Esophagus muscularis mucosa (tissue), 4 donors: Measurements from ENCODE around the gene DOCK1. TPM values are rescaled to one million over a fixed set of nuclear protein-coding genes. Genes with fewer than 3 reads are reported as not detected.

Experiments
- DNase-seq: peaks from one replicate; pipeline ENCODE4 v3.0.0-alpha.2; 2017; ENCODE audit errors: extremely low spot score
- H3K27ac ChIP-seq, 4 donors: fragments of 200-600 bp; sonication (generic); replicated peaks in 1 of 4; 1 replicate in 3 of 4; 2 replicates in 1 of 4; pipeline ENCODE4 v1.5.1; 2016 to 2019; ENCODE audit warnings: mild to moderate bottlenecking in 1 of 4
- H3K27me3 ChIP-seq, 4 donors: fragments of 200-600 bp; sonication (generic); one replicate each; pipeline versions ENCODE4 v1.5.1 to v1.6.0; 2016 to 2019
- H3K36me3 ChIP-seq, 4 donors: fragments of 200-600 bp; sonication (generic); one replicate each; pipeline ENCODE4 v1.5.1; 2016 to 2019
- H3K4me1 ChIP-seq, 4 donors: fragments of 200-600 bp; sonication (generic); one replicate each; pipeline ENCODE4 v1.5.1; 2016 to 2019
- H3K4me3 ChIP-seq, 4 donors: fragments of 200-600 bp; sonication (generic); 1 replicate in 2 of 4; 2 replicates in 2 of 4; pipeline ENCODE4 v1.5.1; 2016 to 2019; ENCODE audit warnings: mild to moderate bottlenecking in 4 of 4, moderate library complexity in 1 of 4
- H3K9me3 ChIP-seq, 4 donors: fragments of 200-600 bp; sonication (generic); 1 replicate in 3 of 4; 2 replicates in 1 of 4; pipeline ENCODE4 v1.5.1; 2016 to 2019
- EP300 ChIP-seq: sonication (generic); formaldehyde crosslinking; IDR thresholded peaks from one replicate; pipeline ENCODE4 v1.6.1; 2017; ENCODE audit warnings: antibody characterized with exemption
- POLR2A ChIP-seq: fragments of 450-650 bp; IDR thresholded peaks from one replicate; pipeline ENCODE4 v1.6.1; 2017; ENCODE audit warnings: antibody characterized with exemption, moderate library complexity, mild to moderate bottlenecking, low read depth
- POLR2AphosphoS5 ChIP-seq, 2 donors: sonication (generic); formaldehyde crosslinking; IDR thresholded peaks; one replicate each; pipeline ENCODE4 v1.6.1; 2017; ENCODE audit warnings: antibody characterized with exemption in 2 of 2
- WGBS: methylation state at CpG from one replicate; pipeline ENCODE4 v1.1.5; 2018; 5-methylcytosine and 5-hydroxymethylcytosine counted together
- intact Hi-C: fragments of 100-400 bp; cut with DNase I; formaldehyde crosslinking; loops from one replicate; pipeline ENCODE4 v1.15.1; 2023
- total RNA-seq, 4 donors: library from RNA; depleted of rRNA; stranded (reverse); fragments of >200 nt; gene quantifications; one replicate each; pipeline versions ENCODE4 v1.1.0 to v1.2.1, GENCODE V29; 2016
- TF ChIP-seq, protein P1 (sequence below), 3 experiments: fragments of 200-600 bp in 2 of 3; fragments of 450-650 bp in 1 of 3; sonication (generic) in 2 of 3; IDR thresholded peaks; one replicate each; pipeline ENCODE4 v1.5.1; 2017 to 2019; ENCODE audit warnings: antibody characterized with exemption in 3 of 3, mild to moderate bottlenecking in 2 of 3, moderate library complexity in 1 of 3

The DOCK1 gene
- total RNA-seq, 4 donors from 2014 or later: 41.4 to 60.3 (median 55.3) TPM

DNA sequence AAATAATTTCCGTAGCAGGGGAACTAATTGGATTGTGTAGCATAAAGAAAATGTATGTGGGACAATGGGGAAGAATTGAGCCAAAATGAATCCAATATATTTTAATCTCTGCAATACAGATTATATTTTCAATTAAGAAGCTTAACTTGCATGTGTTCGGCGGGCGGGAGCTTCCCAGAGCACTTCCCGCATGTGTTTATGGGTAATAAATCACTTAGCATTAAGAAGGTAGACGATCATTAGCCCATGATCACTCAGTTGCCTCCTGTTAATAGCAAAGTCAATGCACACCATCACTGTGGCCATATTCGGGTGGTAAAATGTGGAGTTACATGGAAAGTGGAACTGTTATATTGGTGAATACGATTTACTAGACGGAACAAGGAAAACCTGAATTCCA, 414.0 kb downstream of the DOCK1 start:
- Histone ChIP-seq H3K9me3 (no peaks in the 10 kb centered on the region), H3K4me3 (no peak overlapping the region), H3K27me3 (no peaks in the 10 kb centered on the region), H3K36me3 (no peaks in the 10 kb centered on the region), H3K27ac (no peak overlapping the region), H3K4me1 (peaks cover 0 to 8% (median 4%) of the 10 kb centered on the region in 4 donors)
- intact Hi-C loops: no loop called here
- DNase-seq: no peak
- TF ChIP-seq EP300: no peak
- TF ChIP-seq, protein P1, sequence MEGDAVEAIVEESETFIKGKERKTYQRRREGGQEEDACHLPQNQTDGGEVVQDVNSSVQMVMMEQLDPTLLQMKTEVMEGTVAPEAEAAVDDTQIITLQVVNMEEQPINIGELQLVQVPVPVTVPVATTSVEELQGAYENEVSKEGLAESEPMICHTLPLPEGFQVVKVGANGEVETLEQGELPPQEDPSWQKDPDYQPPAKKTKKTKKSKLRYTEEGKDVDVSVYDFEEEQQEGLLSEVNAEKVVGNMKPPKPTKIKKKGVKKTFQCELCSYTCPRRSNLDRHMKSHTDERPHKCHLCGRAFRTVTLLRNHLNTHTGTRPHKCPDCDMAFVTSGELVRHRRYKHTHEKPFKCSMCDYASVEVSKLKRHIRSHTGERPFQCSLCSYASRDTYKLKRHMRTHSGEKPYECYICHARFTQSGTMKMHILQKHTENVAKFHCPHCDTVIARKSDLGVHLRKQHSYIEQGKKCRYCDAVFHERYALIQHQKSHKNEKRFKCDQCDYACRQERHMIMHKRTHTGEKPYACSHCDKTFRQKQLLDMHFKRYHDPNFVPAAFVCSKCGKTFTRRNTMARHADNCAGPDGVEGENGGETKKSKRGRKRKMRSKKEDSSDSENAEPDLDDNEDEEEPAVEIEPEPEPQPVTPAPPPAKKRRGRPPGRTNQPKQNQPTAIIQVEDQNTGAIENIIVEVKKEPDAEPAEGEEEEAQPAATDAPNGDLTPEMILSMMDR (IDR thresholded peaks at IDR 0.05): no peak
- no peak for TF ChIP-seq POLR2AphosphoS5 (IDR thresholded peaks at IDR 0.05)
- no peak for TF ChIP-seq POLR2A
- WGBS: 95% methylated on average over 9 of the region's 9 CpGs

DNA sequence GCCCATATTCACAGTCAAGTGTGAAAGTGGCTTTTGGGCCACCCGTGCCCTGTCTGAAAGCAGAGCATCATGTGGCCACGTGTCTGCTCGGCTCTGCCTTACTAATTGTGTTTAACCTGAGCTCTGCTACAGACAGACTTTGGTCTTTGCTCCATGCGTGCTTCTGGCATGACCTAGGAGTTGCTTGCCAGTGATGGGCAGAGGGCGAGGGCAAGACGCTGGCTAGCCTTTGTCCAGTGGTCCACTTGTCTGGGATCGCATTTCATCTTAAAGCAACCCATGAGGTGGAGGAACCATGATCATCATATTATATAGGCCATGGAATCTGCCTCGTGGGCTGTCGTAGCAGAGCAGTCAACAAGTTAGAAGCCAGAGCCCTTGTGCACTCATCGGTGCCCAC, 414.5 kb downstream of the DOCK1 start:
- Histone ChIP-seq H3K36me3 (no peaks in the 10 kb centered on the region), H3K9me3 (no peaks in the 10 kb centered on the region), H3K27ac (no peak overlapping the region), H3K4me1 (peaks cover 0 to 4% (median under 1%) of the 10 kb centered on the region in 4 donors), H3K4me3 (no peak overlapping the region), H3K27me3 (no peaks in the 10 kb centered on the region)
- TF ChIP-seq, protein P1 (IDR thresholded peaks at IDR 0.05): no peak
- TF ChIP-seq POLR2A: no peak
- no peak for TF ChIP-seq EP300
- no peak for TF ChIP-seq POLR2AphosphoS5 (IDR thresholded peaks at IDR 0.05)
- 96% methylated on average over 10 of the region's 10 CpGs for WGBS
- no peak for DNase-seq
- intact Hi-C loops: no loop called here

DNA sequence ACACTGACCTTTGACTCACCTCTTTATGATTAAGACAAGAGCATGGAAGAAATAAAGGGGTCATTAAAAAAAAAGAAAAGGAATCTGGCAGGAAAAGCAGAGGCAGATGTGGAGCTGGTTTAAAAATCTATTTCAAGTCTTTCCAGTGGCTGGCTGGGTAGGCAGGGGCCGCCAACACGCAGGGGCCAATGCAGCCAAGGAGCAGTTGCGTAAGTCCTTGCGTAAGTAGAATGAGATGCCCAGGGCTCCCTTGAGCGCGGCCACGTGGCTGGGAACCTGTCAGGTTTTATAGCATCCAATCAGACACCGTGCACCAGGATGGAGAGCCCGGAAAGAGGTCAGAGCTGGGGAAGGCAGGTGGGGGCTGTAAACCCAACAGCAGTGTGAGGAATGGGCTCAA, 414.9 kb downstream of the DOCK1 start:
- H3K36me3 ChIP-seq: no peaks in the 10 kb centered on the region
- no peak overlapping the region for H3K4me3 ChIP-seq
- no peaks in the 10 kb centered on the region for H3K27me3 ChIP-seq
- no peak overlapping the region for H3K27ac ChIP-seq
- no peaks in the 10 kb centered on the region for H3K4me1 ChIP-seq
- no peak for DNase-seq
- intact Hi-C loops: no loop called here
- TF ChIP-seq, protein P1 (IDR thresholded peaks at IDR 0.05): no peak
- no peak for TF ChIP-seq POLR2AphosphoS5 (IDR thresholded peaks at IDR 0.05)
- TF ChIP-seq EP300: no peak
- TF ChIP-seq POLR2A: no peak
- H3K9me3 ChIP-seq: no peaks in the 10 kb centered on the region
- WGBS: 94% methylated on average over 9 of the region's 9 CpGs

DNA sequence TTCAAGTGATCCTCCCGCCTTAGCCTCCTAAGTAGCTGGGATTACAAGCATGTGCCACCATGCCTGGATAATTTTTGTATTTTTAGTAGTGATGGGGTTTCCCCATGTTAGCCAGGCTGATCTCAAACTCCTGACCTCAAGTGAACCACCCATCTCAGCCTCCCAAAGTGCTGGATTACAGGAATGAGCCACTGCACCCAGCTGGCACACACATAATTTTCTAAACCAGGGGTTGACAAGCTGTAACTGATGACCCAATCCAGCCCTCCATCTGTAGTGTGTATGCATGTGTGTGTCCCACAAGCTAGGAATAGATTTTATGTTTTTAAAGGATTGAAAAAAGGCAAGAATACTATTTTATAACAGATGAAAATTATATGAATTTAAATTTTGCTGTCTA, 417.1 kb downstream of the DOCK1 start:
- no peak for DNase-seq
- WGBS: 100% methylated on average over 1 of the region's 1 CpG
- Histone ChIP-seq H3K36me3 (no peaks in the 10 kb centered on the region), H3K27me3 (no peaks in the 10 kb centered on the region), H3K9me3 (no peaks in the 10 kb centered on the region), H3K27ac (no peak overlapping the region), H3K4me1 (no peaks in the 10 kb centered on the region), H3K4me3 (no peak overlapping the region)
- TF ChIP-seq POLR2AphosphoS5 (IDR thresholded peaks at IDR 0.05) (no peak), POLR2A (no peak), EP300 (no peak)
- TF ChIP-seq, protein P1 (IDR thresholded peaks at IDR 0.05): no peak
- intact Hi-C loops: no loop called here

DNA sequence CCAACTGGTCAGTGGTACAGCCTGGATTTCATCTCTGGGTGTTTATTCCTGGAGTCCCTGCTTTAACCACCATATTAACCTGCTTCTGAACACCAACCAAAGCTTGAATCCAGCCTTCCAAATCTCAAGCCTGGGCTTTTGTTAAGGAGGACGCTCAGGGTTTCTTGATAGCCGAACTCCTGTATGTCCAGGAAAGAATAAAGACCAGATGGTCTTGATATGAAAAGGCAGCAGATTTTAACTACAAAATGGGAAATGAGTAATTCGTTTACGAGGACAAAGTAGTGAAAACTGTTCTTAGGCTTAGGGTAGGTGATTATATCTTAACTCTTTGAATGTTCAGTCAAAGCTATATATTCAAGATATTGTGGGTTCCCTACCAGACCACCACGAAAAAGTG, 420.3 kb downstream of the DOCK1 start:
- intact Hi-C loops: no loop called here
- Histone ChIP-seq H3K27ac (no peak overlapping the region), H3K36me3 (no peaks in the 10 kb centered on the region), H3K4me3 (no peak overlapping the region), H3K27me3 (no peaks in the 10 kb centered on the region), H3K9me3 (no peaks in the 10 kb centered on the region), H3K4me1 (no peaks in the 10 kb centered on the region)
- TF ChIP-seq POLR2AphosphoS5 (IDR thresholded peaks at IDR 0.05): no peak
- TF ChIP-seq, protein P1 (IDR thresholded peaks at IDR 0.05): no peak
- 91% methylated on average over 5 of the region's 5 CpGs for WGBS
- DNase-seq: no peak
